HG02623 (cell line): ENCODE results near the gene CDH23.
A peak's percentile ranks its signal among the peaks of the same experiment; 100 is the strongest.

Source experiments
- ATAC-seq: cut with Tn5 transposase; IDR thresholded peaks from one replicate; pipeline ENCODE4 v1.9.1; 2021; ENCODE audit warnings: moderate library complexity; ENCODE audit not compliant: unreplicated experiment

Gene CDH23

GRCh38 chr10:71802715-71803488, 406.2 kb downstream of the CDH23 start:
- no peak for ATAC-seq

- ATAC-seq: no peak
Observed at GRCh38 chr10:71804077-71804476, 407.4 kb downstream of the CDH23 start.

DNA sequence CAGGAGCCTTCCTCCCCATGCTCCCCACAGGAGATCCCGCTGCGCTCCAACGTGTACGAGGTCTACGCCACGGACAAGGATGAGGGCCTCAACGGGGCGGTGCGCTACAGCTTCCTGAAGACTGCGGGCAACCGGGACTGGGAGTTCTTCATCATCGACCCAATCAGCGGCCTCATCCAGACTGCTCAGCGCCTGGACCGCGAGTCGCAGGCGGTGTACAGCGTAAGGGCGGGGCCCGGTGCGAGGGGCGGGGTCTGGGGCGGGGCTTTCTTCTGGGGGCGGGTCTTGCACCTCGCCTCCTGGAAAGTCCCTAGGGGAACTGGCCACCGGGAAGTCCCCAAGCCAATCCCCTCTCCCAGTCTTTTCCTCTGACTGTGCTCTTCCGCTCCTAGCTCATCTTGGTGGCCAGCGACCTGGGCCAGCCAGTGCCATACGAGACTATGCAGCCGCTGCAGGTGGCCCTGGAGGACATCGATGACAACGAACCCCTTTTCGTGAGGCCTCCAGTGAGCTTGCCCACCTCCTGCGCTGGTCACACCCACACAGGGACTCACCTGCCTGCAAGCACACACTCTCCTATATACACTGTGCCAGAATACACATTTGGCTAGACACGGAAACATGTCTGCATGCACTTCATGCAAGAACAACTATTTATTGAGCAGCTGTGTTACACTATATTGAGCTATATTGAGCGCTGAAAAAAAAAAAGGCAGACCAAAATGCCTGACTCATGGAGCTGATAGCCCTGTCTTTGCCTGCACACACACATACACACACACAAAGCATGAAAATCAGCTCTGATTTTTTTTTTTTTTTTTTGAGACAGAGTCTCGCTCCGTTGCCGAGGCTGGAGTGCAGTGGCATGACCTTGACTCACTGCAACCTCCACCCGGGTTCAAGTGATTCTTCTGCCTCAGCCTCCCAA, 409.3 kb downstream of the CDH23 start:
- ATAC-seq: no peak

- no peak for ATAC-seq
Observed at GRCh38 chr10:71806704-71807556, 410.2 kb downstream of the CDH23 start.

DNA sequence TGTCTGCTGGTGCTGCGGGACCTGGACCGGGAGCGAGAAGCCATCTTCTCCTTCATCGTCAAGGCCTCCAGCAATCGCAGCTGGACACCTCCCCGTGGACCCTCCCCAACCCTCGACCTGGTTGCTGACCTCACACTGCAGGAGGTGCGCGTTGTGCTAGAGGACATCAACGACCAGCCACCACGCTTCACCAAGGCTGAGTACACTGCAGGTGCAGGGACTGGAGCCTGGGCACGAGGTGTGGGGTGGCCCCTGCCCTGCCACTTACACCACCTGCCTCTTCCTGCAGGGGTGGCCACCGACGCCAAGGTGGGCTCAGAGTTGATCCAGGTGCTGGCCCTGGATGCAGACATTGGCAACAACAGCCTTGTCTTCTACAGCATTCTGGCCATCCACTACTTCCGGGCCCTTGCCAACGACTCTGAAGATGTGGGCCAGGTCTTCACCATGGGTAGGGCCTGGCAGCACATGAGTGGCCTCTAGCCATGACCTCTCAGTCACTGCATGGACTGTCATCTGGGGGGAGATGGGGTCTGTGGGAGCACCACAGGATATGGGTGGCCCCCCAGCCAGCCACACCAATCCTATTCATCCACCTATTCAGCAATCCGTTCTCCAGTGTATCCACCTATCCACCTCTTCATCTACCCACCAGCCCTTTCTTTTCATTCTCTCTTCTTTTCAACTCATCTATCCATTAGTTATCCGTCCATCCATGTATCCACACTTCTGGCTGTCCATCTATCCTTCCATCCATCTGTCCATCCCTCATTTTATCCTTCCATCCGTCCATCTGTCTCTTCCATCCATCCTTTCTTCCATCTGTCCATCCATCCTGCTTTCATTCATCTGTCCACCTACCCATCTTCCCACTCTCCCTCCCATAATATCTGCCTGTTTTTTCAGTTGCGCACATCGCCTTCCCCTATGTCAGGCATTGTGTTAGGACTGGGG, 411.1 kb downstream of the CDH23 start:
- ATAC-seq: no peak

DNA sequence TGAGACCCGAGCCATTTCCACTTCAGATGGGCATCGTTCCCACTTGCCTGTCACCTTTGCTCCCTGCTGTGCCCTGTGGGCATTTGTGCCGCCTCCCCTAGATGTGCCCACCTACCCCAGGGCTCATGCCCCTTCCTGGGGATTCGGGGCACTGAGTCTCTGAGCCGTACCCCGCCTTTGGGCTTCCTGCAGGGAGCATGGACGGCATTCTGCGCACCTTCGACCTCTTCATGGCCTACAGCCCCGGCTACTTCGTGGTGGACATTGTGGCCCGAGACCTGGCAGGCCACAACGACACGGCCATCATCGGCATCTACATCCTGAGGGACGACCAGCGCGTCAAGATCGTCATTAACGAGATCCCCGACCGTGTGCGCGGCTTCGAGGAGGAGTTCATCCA, 412.9 kb downstream of the CDH23 start:
- ATAC-seq: no peak

DNA sequence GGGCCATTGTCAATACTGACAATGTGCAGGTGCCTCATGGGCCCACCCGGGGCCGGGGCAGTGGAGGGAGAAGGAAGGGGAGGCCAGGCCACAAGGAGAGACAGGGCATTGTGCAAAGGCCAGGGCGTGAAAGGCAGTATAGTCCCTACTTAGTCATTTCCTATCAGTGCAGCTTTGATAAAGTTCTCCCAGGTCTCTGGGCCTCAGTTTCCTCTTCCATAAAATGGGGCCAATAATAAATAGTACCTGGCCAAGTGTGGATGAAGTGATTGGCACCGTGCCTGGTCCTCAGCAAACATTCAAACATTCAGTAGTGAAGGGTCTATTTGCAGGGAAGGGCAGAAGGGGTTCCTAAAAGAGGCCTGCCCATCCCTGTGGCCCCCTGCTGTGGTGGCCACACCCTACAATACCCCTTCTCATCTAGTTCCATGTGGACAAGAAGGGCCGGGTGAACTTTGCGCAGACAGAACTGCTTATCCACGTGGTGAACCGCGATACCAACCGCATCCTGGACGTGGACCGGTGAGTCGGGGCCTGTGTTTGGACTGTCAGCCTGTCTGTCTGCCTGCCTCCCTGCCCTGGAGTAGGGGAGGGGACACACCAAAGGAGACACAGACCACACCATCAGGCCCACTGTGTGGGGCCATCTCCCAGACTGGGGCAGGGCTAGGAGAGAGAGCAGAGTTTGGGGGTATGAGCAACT, 413.5 kb downstream of the CDH23 start:
- ATAC-seq: no peak

DNA sequence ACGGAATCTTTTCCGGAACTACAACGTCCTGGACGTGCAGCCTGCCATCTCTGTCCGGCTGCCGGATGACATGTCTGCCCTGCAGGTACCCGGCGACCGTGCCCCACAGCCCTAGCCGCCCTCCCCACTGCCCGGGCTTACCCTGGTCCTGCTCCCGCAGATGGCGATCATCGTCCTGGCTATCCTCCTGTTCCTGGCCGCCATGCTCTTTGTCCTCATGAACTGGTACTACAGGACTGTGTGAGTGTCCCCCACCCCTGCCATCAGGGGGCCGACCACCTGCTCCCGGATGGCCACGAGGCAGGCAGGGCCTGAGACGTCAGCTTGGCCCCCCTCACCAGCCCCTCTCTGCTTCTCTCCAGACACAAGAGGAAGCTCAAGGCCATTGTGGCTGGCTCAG, 414.6 kb downstream of the CDH23 start:
- no peak for ATAC-seq

- peak; percentile 57 for ATAC-seq
Observed at GRCh38 chr10:71812016-71812912, 415.5 kb downstream of the CDH23 start.

- ATAC-seq: no peak
Observed at GRCh38 chr10:71812913-71813590, 416.3 kb downstream of the CDH23 start.

DNA sequence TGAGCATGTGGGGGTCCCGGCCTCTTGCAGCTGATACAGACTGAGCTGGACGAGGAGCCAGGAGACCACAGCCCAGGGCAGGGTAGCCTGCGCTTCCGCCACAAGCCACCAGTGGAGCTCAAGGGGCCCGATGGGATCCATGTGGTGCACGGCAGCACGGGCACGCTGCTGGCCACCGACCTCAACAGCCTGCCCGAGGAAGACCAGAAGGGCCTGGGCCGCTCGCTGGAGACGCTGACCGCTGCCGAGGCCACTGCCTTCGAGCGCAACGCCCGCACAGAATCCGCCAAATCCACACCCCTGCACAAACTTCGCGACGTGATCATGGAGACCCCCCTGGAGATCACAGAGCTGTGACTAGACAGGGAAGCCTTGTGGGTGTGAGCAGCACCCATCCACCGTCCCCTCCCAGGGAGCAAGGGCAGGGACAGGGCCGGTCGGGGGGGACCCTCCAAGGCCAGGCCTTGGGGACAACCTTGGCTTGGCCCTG, 418.2 kb downstream of the CDH23 start:
- ATAC-seq: no peak

GRCh38 chr10:71815515-71816130, 418.9 kb downstream of the CDH23 start:
- no peak for ATAC-seq

DNA sequence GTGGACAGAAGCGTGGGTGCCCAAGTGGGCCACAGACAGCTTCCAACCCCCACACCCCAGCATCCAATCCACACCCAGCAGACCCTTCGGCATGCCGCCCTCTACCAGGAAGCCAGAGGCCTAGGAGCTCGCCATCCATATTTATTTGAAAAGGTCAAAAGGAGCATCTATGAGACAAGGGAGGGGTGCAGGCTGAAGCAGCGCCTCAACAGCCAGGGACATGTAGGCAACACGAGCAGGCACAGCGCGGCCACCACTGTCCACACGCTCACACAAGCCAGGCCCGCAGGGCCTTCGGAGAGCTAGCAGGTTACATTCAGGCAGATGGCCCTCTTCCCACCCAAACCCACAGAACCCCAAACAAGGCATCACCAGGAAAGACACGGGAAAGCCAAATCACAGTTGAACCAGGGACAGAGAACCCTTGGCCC, 419.7 kb downstream of the CDH23 start:
- no peak for ATAC-seq

DNA sequence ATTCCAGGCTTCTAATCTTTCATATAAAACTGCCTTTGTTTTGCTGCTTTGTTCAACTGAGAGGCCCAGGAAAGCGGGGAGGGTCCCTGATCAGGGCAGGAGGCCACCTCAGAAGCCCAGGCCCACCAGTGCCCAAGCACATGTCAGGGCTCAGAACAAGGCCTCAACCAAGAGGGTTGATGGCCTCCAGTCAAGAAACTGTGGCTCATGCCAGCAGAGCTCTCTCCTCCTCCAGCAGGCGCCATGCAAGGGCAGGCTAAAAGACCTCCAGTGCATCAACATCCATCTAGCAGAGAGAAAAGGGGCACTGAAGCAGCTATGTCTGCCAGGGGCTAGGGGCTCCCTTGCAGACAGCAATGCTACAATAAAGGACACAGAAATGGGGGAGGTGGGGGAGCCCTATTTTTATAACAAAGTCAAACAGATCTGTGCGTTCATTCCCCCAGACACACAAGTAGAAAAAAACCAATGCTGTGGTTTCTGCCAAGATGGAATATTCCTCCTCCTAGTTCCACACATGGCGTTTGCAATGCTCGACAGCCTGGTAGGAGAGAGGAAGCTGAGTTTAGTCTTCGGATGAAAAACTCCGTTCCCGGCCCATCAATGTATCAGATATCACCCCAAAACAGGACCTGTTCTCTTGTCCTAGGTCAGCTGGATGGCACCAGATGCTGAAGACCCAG, 420.4 kb downstream of the CDH23 start:
- ATAC-seq: no peak

DNA sequence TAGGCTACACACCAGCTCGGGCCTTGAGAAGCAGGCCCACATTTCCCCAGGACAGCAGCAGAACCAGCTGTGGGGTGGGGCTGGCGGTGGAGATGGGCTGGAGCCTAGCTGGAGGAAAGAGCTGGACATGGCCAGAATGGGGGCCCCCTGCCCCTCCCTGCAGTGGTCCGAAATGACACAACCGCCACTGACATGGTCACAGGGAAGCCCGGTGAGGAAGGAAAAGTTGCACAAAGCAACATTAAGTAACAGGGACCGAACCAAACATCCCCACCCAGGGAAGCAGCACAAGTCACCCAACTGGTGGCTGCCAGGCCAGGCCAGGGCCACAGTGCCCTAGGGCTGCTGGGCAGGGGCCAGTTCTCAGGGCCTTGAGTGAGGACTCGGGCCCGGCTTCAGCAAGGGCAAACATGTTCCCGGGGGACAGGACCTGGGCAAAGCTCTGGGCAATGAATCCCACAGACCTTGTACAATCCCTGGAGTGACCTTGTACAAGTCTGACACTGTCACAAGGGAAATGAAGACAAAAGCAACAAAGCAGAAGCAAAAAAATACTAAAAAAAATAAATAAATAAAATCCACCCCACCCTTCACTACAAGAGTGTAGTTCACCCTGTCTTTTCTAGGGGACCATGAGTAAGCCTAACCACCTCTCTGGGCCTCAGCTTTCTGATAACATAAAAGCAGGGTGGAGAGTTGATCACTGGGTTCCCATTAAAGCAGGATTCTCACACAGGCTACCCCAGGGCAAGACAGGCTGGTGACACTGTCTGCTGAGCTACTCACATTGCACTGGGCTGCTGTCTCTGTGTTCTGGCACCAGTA, 421.3 kb downstream of the CDH23 start:
- ATAC-seq: no peak
